Measurements from ENCODE around the gene MR1.

The MR1 gene

GRCh38 chr1:181092056-181092455 is 58.3 kb downstream of the MR1 start:
- H3K4me3 ChIP-seq (ENCODE audit: low read depth, low read length), result no peak overlapping the region
- H3K27me3 ChIP-seq (ENCODE audit: insufficient read depth, low read depth, severe bottlenecking), result no peaks in the 10 kb centered on the region
- no peak for TF ChIP-seq CTCF (IDR thresholded peaks at IDR 0.05; ENCODE audit: low read depth, low read length)
- no peak for DNase-seq
- peaks cover 31% of the 10 kb centered on the region for H3K36me3 ChIP-seq
- no peaks in the 10 kb centered on the region for H3K9me3 ChIP-seq (ENCODE audit: severe bottlenecking)
- H3K27ac ChIP-seq, result no peak overlapping the region

- H3K27me3 ChIP-seq (ENCODE audit: insufficient read depth, low read depth, severe bottlenecking), result no peaks in the 10 kb centered on the region
- no peak for DNase-seq
- H3K27ac ChIP-seq, result no peak overlapping the region
- H3K36me3 ChIP-seq, result peaks cover 31% of the 10 kb centered on the region
- no peaks in the 10 kb centered on the region for H3K9me3 ChIP-seq (ENCODE audit: severe bottlenecking)
- TF ChIP-seq CTCF (IDR thresholded peaks at IDR 0.05; ENCODE audit: low read depth, low read length), result no peak
- H3K4me3 ChIP-seq (ENCODE audit: low read depth, low read length), result no peak overlapping the region
These were observed 59.2 kb downstream of the MR1 start for GRCh38 chr1:181092883-181093458.

GRCh38 chr1:181094416-181095212 is 60.8 kb downstream of the MR1 start:
- Histone ChIP-seq H3K9me3 (ENCODE audit: severe bottlenecking) (no peaks in the 10 kb centered on the region), H3K4me3 (ENCODE audit: low read depth, low read length) (no peak overlapping the region), H3K27me3 (ENCODE audit: insufficient read depth, low read depth, severe bottlenecking) (no peaks in the 10 kb centered on the region), H3K36me3 (peaks cover 30% of the 10 kb centered on the region), H3K27ac (no peak overlapping the region)
- DNase-seq, result no peak
- no peak for TF ChIP-seq CTCF (IDR thresholded peaks at IDR 0.05; ENCODE audit: low read depth, low read length)

- Histone ChIP-seq H3K36me3 (peaks cover 24% of the 10 kb centered on the region), H3K9me3 (ENCODE audit: severe bottlenecking) (no peaks in the 10 kb centered on the region), H3K27me3 (ENCODE audit: insufficient read depth, low read depth, severe bottlenecking) (no peaks in the 10 kb centered on the region), H3K4me3 (ENCODE audit: low read depth, low read length) (no peak overlapping the region), H3K27ac (no peak overlapping the region)
- no peak for TF ChIP-seq CTCF (IDR thresholded peaks at IDR 0.05; ENCODE audit: low read depth, low read length)
- DNase-seq, result no peak
These were observed 61.5 kb downstream of the MR1 start for GRCh38 chr1:181095260-181095659.

GRCh38 chr1:181095763-181096184 is 62.0 kb downstream of the MR1 start:
- H3K27ac ChIP-seq, result no peak overlapping the region
- no peak overlapping the region for H3K4me3 ChIP-seq (ENCODE audit: low read depth, low read length)
- H3K36me3 ChIP-seq, result peaks cover 18% of the 10 kb centered on the region
- no peaks in the 10 kb centered on the region for H3K9me3 ChIP-seq (ENCODE audit: severe bottlenecking)
- no peak for DNase-seq
- no peaks in the 10 kb centered on the region for H3K27me3 ChIP-seq (ENCODE audit: insufficient read depth, low read depth, severe bottlenecking)
- TF ChIP-seq CTCF (IDR thresholded peaks at IDR 0.05; ENCODE audit: low read depth, low read length), result no peak

Measured in WERI-Rb-1 (cell line).